Thoracic aorta (tissue), 2 donors: Measurements from ENCODE around the gene GAK. TPM values are rescaled to one million over a fixed set of nuclear protein-coding genes. Genes with fewer than 3 reads are reported as not detected.

Experiments
- ATAC-seq: fragments of 150-250 bp; one replicate; pipeline ENCODE4 v1.8.0; 2017; ENCODE audit warnings: low read depth; ENCODE audit not compliant: insufficient number of reproducible peaks, low FRiP score
- DNase-seq: peaks from one replicate; pipeline ENCODE4 v3.0.0-alpha.2; 2020; ENCODE audit warnings: low spot score
- H3K27ac ChIP-seq, 2 donors: fragments of 200-600 bp; sonication (generic); 1 replicate in 1 of 2; 2 replicates in 1 of 2; pipeline ENCODE4 v1.5.1; 2016; ENCODE audit warnings: mild to moderate bottlenecking in 2 of 2, moderate library complexity in 2 of 2
- H3K27me3 ChIP-seq: fragments of 200-600 bp; sonication (generic); replicated peaks from 2 replicates; pipeline ENCODE4 v1.6.0; 2016; ENCODE audit warnings: mild to moderate bottlenecking; ENCODE audit not compliant: insufficient read depth
- H3K36me3 ChIP-seq: fragments of 200-600 bp; sonication (generic); one replicate; pipeline ENCODE4 v1.5.1; 2016
- H3K4me1 ChIP-seq, 2 donors: fragments of 200-600 bp; sonication (generic); 1 replicate in 1 of 2; 2 replicates in 1 of 2; pipeline versions ENCODE4 v1.5.1 to v1.6.0; 2016; ENCODE audit warnings: low read depth in 2 of 2, mild to moderate bottlenecking in 1 of 2; ENCODE audit not compliant: control insufficient read depth in 1 of 2
- H3K4me3 ChIP-seq: fragments of 200-600 bp; sonication (generic); 2 replicates; pipeline ENCODE4 v1.5.1; 2016; ENCODE audit warnings: mild to moderate bottlenecking
- H3K9me3 ChIP-seq: fragments of 200-600 bp; sonication (generic); 2 replicates; pipeline ENCODE4 v1.5.1; 2016
- total RNA-seq, 2 donors: library from RNA; depleted of rRNA; stranded (reverse); fragments of >200 nt; gene quantifications; one replicate each; pipeline versions ENCODE4 v1.1.0 to v1.2.3, GENCODE V29; 2016
- TF ChIP-seq, protein P1 (sequence below): fragments of 200-600 bp; sonication (generic); IDR thresholded peaks from one replicate; pipeline ENCODE4 v1.5.1; 2019; ENCODE audit warnings: antibody characterized with exemption

The GAK gene
- total RNA-seq, 2 donors from 2014 or later = 111 to 170 TPM

DNA sequence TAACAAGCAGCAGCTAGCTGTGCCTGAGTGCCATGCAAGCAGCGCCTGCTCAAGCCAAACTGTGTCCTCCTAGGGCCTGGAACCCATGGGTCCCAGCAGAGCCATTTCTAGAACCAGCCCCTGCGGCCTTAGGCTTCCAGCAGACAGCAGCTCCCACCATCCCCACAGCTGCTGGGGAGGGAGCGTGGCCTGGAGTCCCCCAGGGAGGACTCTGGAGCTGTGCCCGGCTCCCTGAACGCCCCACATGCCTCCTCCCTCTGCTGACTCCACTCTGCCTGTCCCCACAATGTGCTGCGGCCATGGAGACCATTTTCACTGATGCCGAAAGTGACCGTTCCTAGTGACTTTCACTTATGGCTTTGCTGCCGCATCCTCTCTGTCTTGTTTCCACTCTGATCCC, 45.9 kb downstream of the GAK start:
- H3K4me1 ChIP-seq = no peaks in the 10 kb centered on the region
- no peak overlapping the region for H3K4me3 ChIP-seq
- no peaks in the 10 kb centered on the region for H3K27me3 ChIP-seq
- TF ChIP-seq, protein P1, sequence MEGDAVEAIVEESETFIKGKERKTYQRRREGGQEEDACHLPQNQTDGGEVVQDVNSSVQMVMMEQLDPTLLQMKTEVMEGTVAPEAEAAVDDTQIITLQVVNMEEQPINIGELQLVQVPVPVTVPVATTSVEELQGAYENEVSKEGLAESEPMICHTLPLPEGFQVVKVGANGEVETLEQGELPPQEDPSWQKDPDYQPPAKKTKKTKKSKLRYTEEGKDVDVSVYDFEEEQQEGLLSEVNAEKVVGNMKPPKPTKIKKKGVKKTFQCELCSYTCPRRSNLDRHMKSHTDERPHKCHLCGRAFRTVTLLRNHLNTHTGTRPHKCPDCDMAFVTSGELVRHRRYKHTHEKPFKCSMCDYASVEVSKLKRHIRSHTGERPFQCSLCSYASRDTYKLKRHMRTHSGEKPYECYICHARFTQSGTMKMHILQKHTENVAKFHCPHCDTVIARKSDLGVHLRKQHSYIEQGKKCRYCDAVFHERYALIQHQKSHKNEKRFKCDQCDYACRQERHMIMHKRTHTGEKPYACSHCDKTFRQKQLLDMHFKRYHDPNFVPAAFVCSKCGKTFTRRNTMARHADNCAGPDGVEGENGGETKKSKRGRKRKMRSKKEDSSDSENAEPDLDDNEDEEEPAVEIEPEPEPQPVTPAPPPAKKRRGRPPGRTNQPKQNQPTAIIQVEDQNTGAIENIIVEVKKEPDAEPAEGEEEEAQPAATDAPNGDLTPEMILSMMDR = no peak
- ATAC-seq (no peak), DNase-seq (no peak)
- H3K27ac ChIP-seq = no peak overlapping the region
- peaks cover 35% of the 10 kb centered on the region for H3K36me3 ChIP-seq
- H3K9me3 ChIP-seq = no peaks in the 10 kb centered on the region

DNA sequence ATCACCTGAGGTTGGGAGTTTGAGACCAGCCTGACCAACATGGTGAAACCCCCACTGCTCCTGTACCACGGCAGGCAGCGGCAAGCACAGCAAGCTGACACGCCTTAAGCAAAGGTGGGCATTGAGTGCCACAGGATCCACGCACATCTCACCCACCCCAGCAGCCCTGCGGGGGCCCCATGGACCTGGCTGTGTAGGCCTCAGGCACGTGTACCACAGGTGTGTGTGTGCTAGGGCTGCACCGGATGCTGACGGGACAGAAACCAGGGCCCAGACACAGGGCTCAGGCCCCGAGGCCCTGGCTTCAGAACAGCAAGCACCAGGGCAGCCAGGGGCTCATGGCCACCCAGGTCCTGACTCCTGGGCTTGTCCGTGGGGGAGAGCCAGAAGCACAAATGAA, 46.8 kb downstream of the GAK start:
- no peak for DNase-seq
- H3K4me3 ChIP-seq = no peak overlapping the region
- TF ChIP-seq, protein P1 = no peak
- no peaks in the 10 kb centered on the region for H3K27me3 ChIP-seq
- H3K4me1 ChIP-seq = no peaks in the 10 kb centered on the region
- H3K36me3 ChIP-seq = peaks cover 42% of the 10 kb centered on the region
- no peak overlapping the region for H3K27ac ChIP-seq
- no peak for ATAC-seq
- H3K9me3 ChIP-seq = no peaks in the 10 kb centered on the region

DNA sequence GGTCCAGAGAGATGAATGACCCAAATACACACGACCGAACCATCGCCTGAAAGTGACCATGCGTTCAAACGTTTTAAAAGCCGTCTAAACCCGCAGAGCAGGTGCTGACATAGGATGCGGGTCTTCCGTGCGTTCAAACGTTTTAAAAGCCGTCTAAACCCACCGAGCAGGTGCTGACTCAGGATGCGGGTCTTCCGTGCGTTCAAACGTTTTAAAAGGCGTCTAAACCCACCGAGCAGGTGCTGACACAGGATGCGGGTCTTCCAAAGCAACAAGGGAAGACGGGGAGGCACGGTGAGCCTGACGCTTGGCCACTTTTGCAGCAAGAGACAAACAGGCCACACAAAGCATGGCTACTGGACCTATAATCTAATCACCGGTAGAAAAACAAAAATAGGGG, 47.2 kb downstream of the GAK start:
- no peak overlapping the region for H3K27ac ChIP-seq
- H3K4me1 ChIP-seq = no peaks in the 10 kb centered on the region
- no peaks in the 10 kb centered on the region for H3K9me3 ChIP-seq
- H3K27me3 ChIP-seq = no peaks in the 10 kb centered on the region
- no peak overlapping the region for H3K4me3 ChIP-seq
- H3K36me3 ChIP-seq = peaks cover 42% of the 10 kb centered on the region
- TF ChIP-seq, protein P1 = no peak
- no peak for ATAC-seq
- no peak for DNase-seq

DNA sequence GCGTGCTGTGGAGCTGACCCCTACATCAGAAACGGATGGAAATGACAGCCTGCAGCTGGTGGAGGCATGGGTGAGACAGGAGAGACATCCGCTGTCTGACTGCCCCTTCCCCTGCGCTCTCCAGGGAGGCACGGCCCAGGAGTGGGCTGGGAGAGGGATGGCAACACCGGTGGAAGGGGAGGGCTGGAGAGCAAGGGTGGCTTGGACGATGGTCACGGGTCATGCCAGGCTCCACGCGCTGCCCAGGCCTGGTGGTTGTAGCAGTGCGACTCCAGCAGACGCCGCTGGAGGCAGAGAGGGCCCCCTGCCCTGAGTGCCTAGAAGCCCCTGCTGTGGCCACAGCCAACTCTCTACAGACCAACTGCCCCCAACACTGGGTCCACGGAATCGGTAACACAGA, 47.9 kb downstream of the GAK start:
- Histone ChIP-seq H3K36me3 (peaks cover 43% of the 10 kb centered on the region), H3K4me3 (no peak overlapping the region), H3K27ac (no peak overlapping the region), H3K9me3 (no peaks in the 10 kb centered on the region), H3K27me3 (no peaks in the 10 kb centered on the region), H3K4me1 (no peaks in the 10 kb centered on the region)
- TF ChIP-seq, protein P1 = no peak
- DNase-seq (no peak), ATAC-seq (no peak)

DNA sequence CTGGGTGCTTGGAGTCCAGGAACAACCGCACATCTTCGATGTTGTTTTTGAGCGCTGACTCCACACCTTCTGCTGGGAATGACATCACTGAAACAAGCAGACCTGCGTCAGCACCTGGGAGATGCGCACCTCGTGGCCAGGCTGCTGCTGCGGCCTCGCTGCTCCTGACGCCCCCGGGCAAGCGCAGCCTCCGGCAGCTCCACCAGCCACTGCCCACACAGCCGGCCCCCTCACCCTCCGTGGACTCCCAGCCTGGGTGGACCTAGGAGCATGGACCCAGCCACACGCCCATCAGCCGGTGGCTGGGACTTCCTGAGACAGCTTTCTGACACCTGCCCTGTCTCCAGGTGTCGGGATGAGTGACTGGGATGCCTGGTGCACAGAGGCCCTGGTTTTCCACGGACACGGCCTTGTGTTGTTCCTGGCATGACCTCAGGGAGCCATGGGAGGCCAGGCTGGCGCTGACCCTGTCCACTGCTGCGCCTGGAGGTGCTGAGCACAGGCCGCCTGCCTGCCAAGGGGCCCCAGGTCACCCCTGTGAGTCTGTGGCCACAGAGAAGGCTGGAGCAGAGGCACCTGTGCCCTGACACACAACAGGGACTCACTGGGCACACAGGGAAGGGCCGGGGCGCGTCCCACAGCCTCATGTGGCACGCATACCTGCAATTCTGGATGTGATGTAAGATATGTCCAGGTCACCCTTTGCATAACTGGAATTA, 48.6 kb downstream of the GAK start:
- H3K27ac ChIP-seq = no peak overlapping the region
- H3K4me3 ChIP-seq = no peak overlapping the region
- DNase-seq = no peak
- TF ChIP-seq, protein P1 = no peak
- H3K27me3 ChIP-seq = no peaks in the 10 kb centered on the region
- peaks cover 43% of the 10 kb centered on the region for H3K36me3 ChIP-seq
- ATAC-seq = no peak
- H3K9me3 ChIP-seq = no peaks in the 10 kb centered on the region
- no peaks in the 10 kb centered on the region for H3K4me1 ChIP-seq
